HCT116 (cell line): Measurements from ENCODE around the gene DRAM1. TPM values are rescaled to one million over a fixed set of nuclear protein-coding genes. Genes with fewer than 3 reads are reported as not detected.

Source experiments
- ATAC-seq: fragments of 200-7000 bp; cut with Tn5 transposase; 2 replicates; pipeline ENCODE4 v1.9.1; 2020; ENCODE audit warnings: mild to moderate bottlenecking, moderate library complexity
- BruUV-seq: library from RNA; stranded (reverse); fragments of 400-500 nt; replicated peaks from 2 replicates; lab custom pipeline; 2021; lab: Mats Ljungman, UMichigan
- CTCF ChIA-PET: fragments of 300-600 bp; sonication (Branson Sonifier 250); formaldehyde crosslinking; loops from one replicate; lab custom pipeline; 2021; ENCODE audit warnings: antibody characterized with exemption; lab: Charles Lee
- POLR2A ChIA-PET: fragments of 300-600, 350-600 bp; sonication (Branson Sonifier 250); formaldehyde crosslinking; loops from one replicate; lab custom pipeline; 2021; ENCODE audit warnings: antibody characterized with exemption; lab: Charles Lee
- RAD21 ChIA-PET, 2 experiments: fragments of 300-600 bp; sonication (Branson Sonifier 250); formaldehyde crosslinking; loops; one replicate each; lab custom pipeline; 2023; ENCODE audit warnings: low total read pairs in 2 of 2; ENCODE audit not compliant: uncharacterized antibody in 2 of 2, unreplicated experiment in 2 of 2, low non-redundant PET in 1 of 2; lab: Charles Lee
- DNase-seq: peaks from one replicate; pipeline ENCODE4 v3.0.0-alpha.2; 2010; ENCODE audit warnings: low read depth, low spot score
- H2AFZ ChIP-seq: fragments of 200-600 bp; shearing (Covaris generic), sonication (generic); 2 replicates; pipeline ENCODE4 v1.6.1; 2017; ENCODE audit warnings: low read depth, mixed run types, mixed read lengths, antibody characterized with exemption, low read length; ENCODE audit not compliant: poor library complexity, severe bottlenecking
- H3K27ac ChIP-seq: 2 replicates; pipeline ENCODE4 v1.5.1; 2012; ENCODE audit warnings: low read depth, low read length
- H3K27me3 ChIP-seq: fragments of 200-600 bp; sonication (generic); 2 replicates; pipeline ENCODE4 v1.6.1; 2016; ENCODE audit warnings: mixed run types, low read length, mixed read lengths; ENCODE audit not compliant: insufficient read depth
- H3K36me3 ChIP-seq, 2 experiments: fragments of 200-500 bp in 1 of 2; fragments of 200-600 bp in 1 of 2; sonication (Bioruptor generic) in 1 of 2; sonication (generic) in 1 of 2; 2 replicates each; pipeline versions ENCODE4 v1.5.1 to v1.6.1; 2014 to 2016; ENCODE audit warnings: low read length in 2 of 2, inconsistent platforms in 1 of 2, mixed read lengths in 1 of 2, mixed run types in 1 of 2; ENCODE audit not compliant: insufficient read depth in 2 of 2, control insufficient read depth in 1 of 2
- H3K4me1 ChIP-seq, 2 experiments: fragments of 200-600 bp in 1 of 2; sonication (generic) in 1 of 2; 2 replicates each; pipeline versions ENCODE4 v1.5.1 to v1.6.1; 2012 to 2017; ENCODE audit warnings: low read length in 2 of 2, inconsistent platforms in 1 of 2, mild to moderate bottlenecking in 1 of 2, mixed read lengths in 1 of 2, mixed run types in 1 of 2, moderate library complexity in 1 of 2; ENCODE audit not compliant: insufficient read depth in 2 of 2, control insufficient read depth in 1 of 2
- H3K4me2 ChIP-seq: fragments of 200-600 bp; sonication (generic); 2 replicates; pipeline ENCODE4 v1.6.1; 2017; ENCODE audit warnings: mixed run types, low read length, mixed read lengths
- H3K4me3 ChIP-seq, 2 experiments: fragments of 200-600 bp in 1 of 2; sonication (generic) in 1 of 2; replicated peaks in 1 of 2; 2 replicates each; pipeline ENCODE4 v1.5.1; 2011 to 2016; ENCODE audit warnings: low read length in 2 of 2, control low read depth in 1 of 2, low read depth in 1 of 2, mild to moderate bottlenecking in 1 of 2, mixed read lengths in 1 of 2, mixed run types in 1 of 2
- H3K79me2 ChIP-seq: fragments of 200-600 bp; sonication (generic); 2 replicates; pipeline ENCODE4 v1.6.1; 2017; ENCODE audit warnings: mild to moderate bottlenecking, mixed run types, low read length, moderate library complexity, mixed read lengths; ENCODE audit not compliant: insufficient read depth
- H3K9ac ChIP-seq: fragments of 200-600 bp; sonication (generic); 2 replicates; pipeline ENCODE4 v1.6.1; 2016; ENCODE audit warnings: low read length, mixed read lengths
- H3K9me2 ChIP-seq: fragments of 200-600 bp; sonication (generic), shearing (Covaris generic); 2 replicates; pipeline ENCODE4 v1.6.1; 2017; ENCODE audit warnings: mixed run types, mild to moderate bottlenecking, moderate library complexity; ENCODE audit not compliant: insufficient read depth
- H3K9me3 ChIP-seq, 2 experiments: fragments of 200-500 bp in 1 of 2; fragments of 200-600 bp in 1 of 2; sonication (Bioruptor generic) in 1 of 2; sonication (generic) in 1 of 2; 2 replicates each; pipeline ENCODE4 v1.6.1; 2014 to 2017; ENCODE audit warnings: low read length in 2 of 2, mixed read lengths in 2 of 2, inconsistent platforms in 1 of 2, low read depth in 1 of 2, mild to moderate bottlenecking in 1 of 2, mixed run types in 1 of 2, moderate library complexity in 1 of 2; ENCODE audit not compliant: control insufficient read depth in 1 of 2, insufficient read depth in 1 of 2
- H4K20me1 ChIP-seq: fragments of 200-600 bp; sonication (generic), shearing (Covaris generic); 2 replicates; pipeline ENCODE4 v1.6.1; 2017; ENCODE audit warnings: mixed run types, mild to moderate bottlenecking, moderate library complexity; ENCODE audit not compliant: insufficient read depth
- ATF3 ChIP-seq: IDR thresholded peaks from 2 replicates; pipeline ENCODE4 v1.6.1; 2012
- CBX3 ChIP-seq: IDR thresholded peaks from 2 replicates; pipeline ENCODE4 v1.6.1; 2012; ENCODE audit warnings: low read depth
- CTCF ChIP-seq, 3 experiments: fragments of 200-600 bp in 1 of 3; sonication (generic) in 1 of 3; IDR thresholded peaks in 2 of 3; conservative IDR thresholded peaks in 1 of 3; 2 replicates each; pipeline ENCODE4 v1.5.1; 2012 to 2017; ENCODE audit warnings: low read depth in 2 of 3, low read length in 2 of 3, antibody characterized with exemption in 1 of 3, borderline replicate concordance in 1 of 3, control low read depth in 1 of 3, mild to moderate bottlenecking in 1 of 3, mixed read lengths in 1 of 3, mixed run types in 1 of 3, moderate library complexity in 1 of 3; ENCODE audit not compliant: insufficient read depth in 1 of 3
- EGR1 ChIP-seq: IDR thresholded peaks from 2 replicates; pipeline ENCODE4 v1.6.1; 2012; ENCODE audit warnings: low read depth
- ELF1 ChIP-seq: IDR thresholded peaks from 2 replicates; pipeline ENCODE4 v1.6.1; 2012; ENCODE audit warnings: low read depth, borderline replicate concordance
- EZH2phosphoT487 ChIP-seq: fragments of 200-600 bp; IDR thresholded peaks from 2 replicates; pipeline ENCODE4 v1.6.1; 2018; ENCODE audit warnings: antibody characterized with exemption, borderline replicate concordance
- FOSL1 ChIP-seq: IDR thresholded peaks from 2 replicates; pipeline ENCODE4 v1.6.1; 2012; ENCODE audit warnings: low read depth
- JUND ChIP-seq: IDR thresholded peaks from 2 replicates; pipeline ENCODE4 v1.6.1; 2012
- MAX ChIP-seq: IDR thresholded peaks from 2 replicates; pipeline ENCODE4 v1.6.1; 2012
- REST ChIP-seq: IDR thresholded peaks from 2 replicates; pipeline ENCODE4 v1.6.1; 2012; ENCODE audit warnings: low read depth
- SIN3A ChIP-seq: IDR thresholded peaks from 2 replicates; pipeline ENCODE4 v1.6.1; 2012; ENCODE audit warnings: low read depth
- TCF7L2 ChIP-seq: IDR thresholded peaks from 2 replicates; pipeline ENCODE4 v1.7.0; 2011; ENCODE audit warnings: borderline replicate concordance, inconsistent platforms; ENCODE audit not compliant: insufficient read depth, insufficient read length; ENCODE audit errors: extremely low read depth
- YY1 ChIP-seq: IDR thresholded peaks from 2 replicates; pipeline ENCODE4 v1.6.1; 2011; ENCODE audit warnings: low read length, low read depth, moderate library complexity, mild to moderate bottlenecking; ENCODE audit not compliant: insufficient replicate concordance; ENCODE audit errors: extremely low read depth
- ZBTB33 ChIP-seq: IDR thresholded peaks from 2 replicates; pipeline ENCODE4 v1.6.1; 2011; ENCODE audit warnings: mild to moderate bottlenecking, low read length, moderate library complexity; ENCODE audit not compliant: insufficient replicate concordance; ENCODE audit errors: extremely low read depth
- ZFX ChIP-seq: fragments of 450-650 bp; IDR thresholded peaks from 2 replicates; pipeline ENCODE4 v1.6.1; 2017
- ZNF274 ChIP-seq: fragments of 200-500 bp; sonication (Bioruptor generic); IDR thresholded peaks from 2 replicates; pipeline ENCODE4 v1.6.1; 2014; ENCODE audit warnings: mild to moderate bottlenecking, low read depth, low read length, inconsistent platforms
- intact Hi-C: fragments of 100-400 bp; cut with micrococcal nuclease; formaldehyde crosslinking; loops from 2 replicates; pipeline ENCODE4 v1.10.0; 2022
- total RNA-seq: library from RNA; stranded (reverse); gene quantifications from one replicate; pipeline ENCODE4 v1.2.1, GENCODE V29; 2021; ENCODE audit not compliant: unreplicated experiment

DRAM1 gene
- total RNA-seq, 1 experiment from 2014 or later: 20.3 TPM

- Histone ChIP-seq H3K36me3 (no peaks in the 10 kb centered on the region), H3K79me2 (no peaks in the 10 kb centered on the region), H3K9ac (peak overlapping the region; percentile 79), H3K4me1 (peaks cover 6 to 19% of the 10 kb centered on the region in 2 experiments; a peak in 3 of 4 replicates), H3K4me3 (peak overlapping the region; percentile 82 to 95), H4K20me1 (no peaks in the 10 kb centered on the region), H3K27me3 (no peaks in the 10 kb centered on the region), H3K9me3 (no peaks in the 10 kb centered on the region), H3K4me2 (peak overlapping the region; percentile 92), H3K27ac (peak overlapping the region; percentile 89; the same call in 1 of the 2 replicates), H3K9me2 (no peaks in the 10 kb centered on the region), H2AFZ (peak overlapping the region; percentile 67)
- DNase-seq (no peak), ATAC-seq (0 out of 2 replicates have a peak, but pooled peaks have one; percentile 1)
- RAD21 ChIA-PET: no interaction called here
- intact Hi-C loops: no loop called here
- POLR2A ChIA-PET: no interaction called here
- CTCF ChIA-PET: no interaction called here
- BruUV-seq: TSS peak; percentile 59
- TF ChIP-seq REST (no peak), TCF7L2 (no peak), YY1 (no peak), ZFX (no peak), ZBTB33 (no peak), CTCF (IDR thresholded peaks at IDR 0.05 in 2 of 3, conservative IDR thresholded peaks at IDR 0.05 in 1 of 3; ENCODE audit: borderline replicate concordance in 1 of 3, insufficient read depth in 1 of 3, low read depth in 2 of 3, low read length in 2 of 3) (no peak), FOSL1 (no peak), ELF1 (no peak), JUND (no peak), MAX (no peak), CBX3 (no peak), ZNF274 (no peak), EGR1 (no peak), SIN3A (no peak), EZH2phosphoT487 (no peak), ATF3 (no peak)
Measured at GRCh38 chr12:101878243-101878821, 952 bp downstream of the DRAM1 start.
